Measurements from ENCODE around the gene TLR7. TPM values are rescaled to one million over a fixed set of nuclear protein-coding genes. Genes with fewer than 3 reads are reported as not detected.

The TLR7 gene
- total RNA-seq, 2 donors from 2014 or later: 0.27 to 1.3 TPM

DNA sequence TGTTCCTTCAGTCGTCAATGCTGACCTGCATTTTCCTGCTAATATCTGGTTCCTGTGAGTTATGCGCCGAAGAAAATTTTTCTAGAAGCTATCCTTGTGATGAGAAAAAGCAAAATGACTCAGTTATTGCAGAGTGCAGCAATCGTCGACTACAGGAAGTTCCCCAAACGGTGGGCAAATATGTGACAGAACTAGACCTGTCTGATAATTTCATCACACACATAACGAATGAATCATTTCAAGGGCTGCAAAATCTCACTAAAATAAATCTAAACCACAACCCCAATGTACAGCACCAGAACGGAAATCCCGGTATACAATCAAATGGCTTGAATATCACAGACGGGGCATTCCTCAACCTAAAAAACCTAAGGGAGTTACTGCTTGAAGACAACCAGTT lies 52.2 kb downstream of the TLR7 start:
- Histone ChIP-seq H3K9ac (ENCODE audit: low read depth in 2 of 2, low read length in 2 of 2) (no peak overlapping the region), H3K27ac (no peak overlapping the region), H3K9me3 (no peaks in the 10 kb centered on the region), H3K4me3 (no peak overlapping the region), H3K4me1 (no peaks in the 10 kb centered on the region), H3K27me3 (peaks cover 5% of the 10 kb centered on the region), H3K36me3 (no peaks in the 10 kb centered on the region)
- TF ChIP-seq, protein P1, sequence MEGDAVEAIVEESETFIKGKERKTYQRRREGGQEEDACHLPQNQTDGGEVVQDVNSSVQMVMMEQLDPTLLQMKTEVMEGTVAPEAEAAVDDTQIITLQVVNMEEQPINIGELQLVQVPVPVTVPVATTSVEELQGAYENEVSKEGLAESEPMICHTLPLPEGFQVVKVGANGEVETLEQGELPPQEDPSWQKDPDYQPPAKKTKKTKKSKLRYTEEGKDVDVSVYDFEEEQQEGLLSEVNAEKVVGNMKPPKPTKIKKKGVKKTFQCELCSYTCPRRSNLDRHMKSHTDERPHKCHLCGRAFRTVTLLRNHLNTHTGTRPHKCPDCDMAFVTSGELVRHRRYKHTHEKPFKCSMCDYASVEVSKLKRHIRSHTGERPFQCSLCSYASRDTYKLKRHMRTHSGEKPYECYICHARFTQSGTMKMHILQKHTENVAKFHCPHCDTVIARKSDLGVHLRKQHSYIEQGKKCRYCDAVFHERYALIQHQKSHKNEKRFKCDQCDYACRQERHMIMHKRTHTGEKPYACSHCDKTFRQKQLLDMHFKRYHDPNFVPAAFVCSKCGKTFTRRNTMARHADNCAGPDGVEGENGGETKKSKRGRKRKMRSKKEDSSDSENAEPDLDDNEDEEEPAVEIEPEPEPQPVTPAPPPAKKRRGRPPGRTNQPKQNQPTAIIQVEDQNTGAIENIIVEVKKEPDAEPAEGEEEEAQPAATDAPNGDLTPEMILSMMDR (IDR thresholded peaks at IDR 0.05): no peak
- no peak for DNase-seq
- intact Hi-C loops (cut with DNase I): no loop called here

DNA sequence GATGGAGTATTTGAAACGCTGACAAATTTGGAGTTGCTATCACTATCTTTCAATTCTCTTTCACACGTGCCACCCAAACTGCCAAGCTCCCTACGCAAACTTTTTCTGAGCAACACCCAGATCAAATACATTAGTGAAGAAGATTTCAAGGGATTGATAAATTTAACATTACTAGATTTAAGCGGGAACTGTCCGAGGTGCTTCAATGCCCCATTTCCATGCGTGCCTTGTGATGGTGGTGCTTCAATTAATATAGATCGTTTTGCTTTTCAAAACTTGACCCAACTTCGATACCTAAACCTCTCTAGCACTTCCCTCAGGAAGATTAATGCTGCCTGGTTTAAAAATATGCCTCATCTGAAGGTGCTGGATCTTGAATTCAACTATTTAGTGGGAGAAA lies 52.7 kb downstream of the TLR7 start:
- TF ChIP-seq, protein P1 (IDR thresholded peaks at IDR 0.05): no peak
- Histone ChIP-seq H3K9me3 (no peaks in the 10 kb centered on the region), H3K4me3 (no peak overlapping the region), H3K36me3 (no peaks in the 10 kb centered on the region), H3K9ac (ENCODE audit: low read depth in 2 of 2, low read length in 2 of 2) (no peak overlapping the region), H3K27ac (no peak overlapping the region), H3K4me1 (no peaks in the 10 kb centered on the region), H3K27me3 (peaks cover 5% of the 10 kb centered on the region)
- no peak for DNase-seq
- intact Hi-C loops (cut with DNase I): no loop called here

DNA sequence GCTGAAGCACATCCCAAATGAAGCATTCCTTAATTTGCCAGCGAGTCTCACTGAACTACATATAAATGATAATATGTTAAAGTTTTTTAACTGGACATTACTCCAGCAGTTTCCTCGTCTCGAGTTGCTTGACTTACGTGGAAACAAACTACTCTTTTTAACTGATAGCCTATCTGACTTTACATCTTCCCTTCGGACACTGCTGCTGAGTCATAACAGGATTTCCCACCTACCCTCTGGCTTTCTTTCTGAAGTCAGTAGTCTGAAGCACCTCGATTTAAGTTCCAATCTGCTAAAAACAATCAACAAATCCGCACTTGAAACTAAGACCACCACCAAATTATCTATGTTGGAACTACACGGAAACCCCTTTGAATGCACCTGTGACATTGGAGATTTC lies 54.1 kb downstream of the TLR7 start:
- Histone ChIP-seq H3K27me3 (peaks cover 5% of the 10 kb centered on the region), H3K9ac (ENCODE audit: low read depth in 2 of 2, low read length in 2 of 2) (no peak overlapping the region), H3K9me3 (no peaks in the 10 kb centered on the region), H3K27ac (no peak overlapping the region), H3K4me1 (no peaks in the 10 kb centered on the region), H3K36me3 (no peaks in the 10 kb centered on the region), H3K4me3 (no peak overlapping the region)
- DNase-seq: no peak
- TF ChIP-seq, protein P1 (IDR thresholded peaks at IDR 0.05): no peak
- intact Hi-C loops (cut with DNase I): no loop called here

DNA sequence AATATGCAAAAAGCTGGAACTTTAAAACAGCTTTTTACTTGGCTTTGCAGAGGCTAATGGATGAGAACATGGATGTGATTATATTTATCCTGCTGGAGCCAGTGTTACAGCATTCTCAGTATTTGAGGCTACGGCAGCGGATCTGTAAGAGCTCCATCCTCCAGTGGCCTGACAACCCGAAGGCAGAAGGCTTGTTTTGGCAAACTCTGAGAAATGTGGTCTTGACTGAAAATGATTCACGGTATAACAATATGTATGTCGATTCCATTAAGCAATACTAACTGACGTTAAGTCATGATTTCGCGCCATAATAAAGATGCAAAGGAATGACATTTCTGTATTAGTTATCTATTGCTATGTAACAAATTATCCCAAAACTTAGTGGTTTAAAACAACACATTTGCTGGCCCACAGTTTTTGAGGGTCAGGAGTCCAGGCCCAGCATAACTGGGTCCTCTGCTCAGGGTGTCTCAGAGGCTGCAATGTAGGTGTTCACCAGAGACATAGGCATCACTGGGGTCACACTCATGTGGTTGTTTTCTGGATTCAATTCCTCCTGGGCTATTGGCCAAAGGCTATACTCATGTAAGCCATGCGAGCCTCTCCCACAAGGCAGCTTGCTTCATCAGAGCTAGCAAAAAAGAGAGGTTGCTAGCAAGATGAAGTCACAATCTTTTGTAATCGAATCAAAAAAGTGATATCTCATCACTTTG lies 55.2 kb downstream of the TLR7 start:
- Histone ChIP-seq H3K27me3 (peaks cover 5% of the 10 kb centered on the region), H3K27ac (no peak overlapping the region)
- TF ChIP-seq, protein P1 (IDR thresholded peaks at IDR 0.05): no peak

DNA sequence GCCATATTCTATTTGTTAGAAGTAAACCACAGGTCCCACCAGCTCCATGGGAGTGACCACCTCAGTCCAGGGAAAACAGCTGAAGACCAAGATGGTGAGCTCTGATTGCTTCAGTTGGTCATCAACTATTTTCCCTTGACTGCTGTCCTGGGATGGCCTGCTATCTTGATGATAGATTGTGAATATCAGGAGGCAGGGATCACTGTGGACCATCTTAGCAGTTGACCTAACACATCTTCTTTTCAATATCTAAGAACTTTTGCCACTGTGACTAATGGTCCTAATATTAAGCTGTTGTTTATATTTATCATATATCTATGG lies 55.7 kb downstream of the TLR7 start:
- intact Hi-C loops (cut with DNase I): no loop called here
- no peak overlapping the region for H3K9ac ChIP-seq (ENCODE audit: low read depth in 2 of 2, low read length in 2 of 2)

More for the DNA sequence above, 55.2 kb downstream of the TLR7 start:
- no peak for DNase-seq
- H3K9me3 ChIP-seq: no peaks in the 10 kb centered on the region
- H3K36me3 ChIP-seq: no peaks in the 10 kb centered on the region
- no peak overlapping the region for H3K9ac ChIP-seq (ENCODE audit: low read depth in 2 of 2, low read length in 2 of 2)
- H3K4me3 ChIP-seq: no peak overlapping the region
- intact Hi-C loops (cut with DNase I): no loop called here
- H3K4me1 ChIP-seq: no peaks in the 10 kb centered on the region

More for the DNA sequence above, 55.7 kb downstream of the TLR7 start:
- TF ChIP-seq, protein P1 (IDR thresholded peaks at IDR 0.05): no peak
- Histone ChIP-seq H3K4me1 (no peaks in the 10 kb centered on the region), H3K27me3 (peaks cover 5% of the 10 kb centered on the region), H3K27ac (no peak overlapping the region), H3K36me3 (no peaks in the 10 kb centered on the region), H3K9me3 (no peaks in the 10 kb centered on the region), H3K4me3 (no peak overlapping the region)
- DNase-seq: no peak

Data from colonic mucosa (tissue), 4 donors.